H1 (cell line): ENCODE results near the gene RIPPLY3. TPM values are rescaled to one million over a fixed set of nuclear protein-coding genes. Genes with fewer than 3 reads are reported as not detected.

Experiments
- CTCF ChIA-PET: fragments of 300-600 bp; sonication (Branson Sonifier 250); formaldehyde crosslinking; loops from one replicate; lab custom pipeline; 2021; ENCODE audit not compliant: partially characterized antibody; lab: Charles Lee
- POLR2A ChIA-PET: fragments of 300-600 bp; sonication (Branson Sonifier 250); formaldehyde crosslinking; loops from one replicate; lab custom pipeline; 2021; ENCODE audit warnings: inconsistent platforms; ENCODE audit not compliant: partially characterized antibody; lab: Charles Lee
- DNase-seq, 2 experiments: peaks; one replicate each; pipeline versions ENCODE4 v3.0.0 to v3.0.0-alpha.2; 2010 to 2022; ENCODE audit warnings: low spot score in 2 of 2, low read depth in 1 of 2, mixed read lengths in 1 of 2
- FAIRE-seq: peaks from 2 replicates; lab custom pipeline; 2011; peaks lifted over from hg19 to GRCh38; lab: Jason Lieb, UNC
- H2AFZ ChIP-seq: 2 replicates; pipeline ENCODE4 v1.8.1; 2012; ENCODE audit warnings: low read length, inconsistent platforms
- H2AK5ac ChIP-seq: 2 replicates; pipeline ENCODE4 v1.6.1; 2013; ENCODE audit warnings: low read depth, low read length
- H2BK120ac ChIP-seq: replicated peaks from 2 replicates; pipeline ENCODE3; 2013; ENCODE audit warnings: low read depth, low read length, inconsistent platforms
- H2BK12ac ChIP-seq: 2 replicates; pipeline ENCODE4 v1.6.1; 2013; ENCODE audit warnings: low read depth, low read length
- H2BK15ac ChIP-seq: 2 replicates; pipeline ENCODE4 v1.6.1; 2013; ENCODE audit warnings: low read length
- H2BK20ac ChIP-seq: 2 replicates; pipeline ENCODE4 v1.6.1; 2013; ENCODE audit warnings: low read length
- H2BK5ac ChIP-seq: 2 replicates; pipeline ENCODE4 v1.6.1; 2013; ENCODE audit warnings: low read depth, low read length
- H3K14ac ChIP-seq: 2 replicates; pipeline ENCODE4 v1.6.1; 2013; ENCODE audit warnings: inconsistent platforms; ENCODE audit not compliant: insufficient read length
- H3K18ac ChIP-seq: 2 replicates; pipeline ENCODE4 v1.6.1; 2013; ENCODE audit warnings: low read length; ENCODE audit errors: extremely low read depth
- H3K23ac ChIP-seq: 2 replicates; pipeline ENCODE4 v1.6.1; 2013; ENCODE audit warnings: inconsistent platforms; ENCODE audit not compliant: insufficient read length
- H3K23me2 ChIP-seq: 2 replicates; pipeline ENCODE4 v1.6.1; 2013; ENCODE audit warnings: low read depth, low read length
- H3K27ac ChIP-seq: 2 replicates; pipeline ENCODE4 v1.6.1; 2011; ENCODE audit warnings: low read depth, low read length, inconsistent platforms
- H3K27me3 ChIP-seq, 4 experiments: replicated peaks in 1 of 4; 1 replicate in 1 of 4; 2 replicates in 3 of 4; pipeline versions ENCODE4 v1.6.1 to v1.8.1; 2011 to 2013; ENCODE audit warnings: low read length in 3 of 4, mild to moderate bottlenecking in 3 of 4, inconsistent platforms in 2 of 4, mixed read lengths in 2 of 4, moderate library complexity in 1 of 4; ENCODE audit not compliant: control insufficient read depth in 3 of 4, insufficient read depth in 3 of 4; ENCODE audit errors: extremely low read depth in 1 of 4
- H3K36me3 ChIP-seq, 4 experiments: 2 replicates each; pipeline versions ENCODE4 v1.6.1 to v1.8.1; 2011 to 2013; ENCODE audit warnings: mild to moderate bottlenecking in 4 of 4, low read length in 3 of 4, moderate library complexity in 2 of 4, control low read depth in 1 of 4, inconsistent platforms in 1 of 4; ENCODE audit not compliant: insufficient read depth in 4 of 4, control insufficient read depth in 2 of 4
- H3K4ac ChIP-seq: replicated peaks from 2 replicates; pipeline ENCODE3; 2013; ENCODE audit warnings: low read length, low read depth, mixed read lengths, inconsistent platforms; ENCODE audit not compliant: insufficient read length
- H3K4me1 ChIP-seq, 4 experiments: replicated peaks in 1 of 4; 1 replicate in 1 of 4; 2 replicates in 3 of 4; pipeline versions ENCODE4 v1.6.1 to v1.8.1; 2011 to 2013; ENCODE audit warnings: low read length in 3 of 4, inconsistent platforms in 2 of 4, mixed read lengths in 1 of 4; ENCODE audit not compliant: insufficient read depth in 4 of 4, control insufficient read depth in 3 of 4
- H3K4me2 ChIP-seq, 2 experiments: 2 replicates each; pipeline versions ENCODE4 v1.6.1 to v1.8.1; 2011 to 2013; ENCODE audit warnings: low read depth in 2 of 2, low read length in 2 of 2, control low read depth in 1 of 2, inconsistent platforms in 1 of 2, mild to moderate bottlenecking in 1 of 2; ENCODE audit not compliant: insufficient read depth in 1 of 2
- H3K4me3 ChIP-seq, 4 experiments: fragments of 200-600, 300-600 bp in 1 of 4; sonication (generic), shearing (Covaris generic), sonication (Bioruptor Twin) in 1 of 4; 2 replicates each; pipeline versions ENCODE4 v1.5.1 to v1.8.1; 2011 to 2016; ENCODE audit warnings: low read length in 4 of 4, low read depth in 3 of 4, control low read depth in 2 of 4, inconsistent platforms in 2 of 4, mild to moderate bottlenecking in 2 of 4, mixed read lengths in 1 of 4, moderate library complexity in 1 of 4; ENCODE audit not compliant: insufficient read depth in 2 of 4; ENCODE audit errors: extremely low read depth in 1 of 4
- H3K56ac ChIP-seq: replicated peaks from 2 replicates; pipeline ENCODE3; 2013; ENCODE audit warnings: low read depth, mild to moderate bottlenecking, mixed read lengths, low read length, inconsistent platforms; ENCODE audit not compliant: insufficient read length
- H3K79me1 ChIP-seq: 2 replicates; pipeline ENCODE4 v1.6.1; 2013; ENCODE audit warnings: low read depth, low read length, control low read depth
- H3K79me2 ChIP-seq, 2 experiments: 2 replicates each; pipeline versions ENCODE4 v1.6.1 to v1.8.1; 2012 to 2013; ENCODE audit warnings: low read length in 2 of 2, mild to moderate bottlenecking in 2 of 2, inconsistent platforms in 1 of 2; ENCODE audit not compliant: insufficient read depth in 2 of 2, control insufficient read depth in 1 of 2
- H3K9ac ChIP-seq, 4 experiments: replicated peaks in 1 of 4; 1 replicate in 1 of 4; 2 replicates in 3 of 4; pipeline versions ENCODE4 v1.6.1 to v1.8.1; 2011 to 2013; ENCODE audit warnings: low read depth in 3 of 4, low read length in 3 of 4, control low read depth in 2 of 4, mild to moderate bottlenecking in 2 of 4, moderate library complexity in 2 of 4, inconsistent platforms in 1 of 4; ENCODE audit errors: extremely low read depth in 1 of 4
- H3K9me3 ChIP-seq, 2 experiments: 2 replicates each; pipeline versions ENCODE4 v1.6.1 to v1.8.1; 2012 to 2013; ENCODE audit warnings: mild to moderate bottlenecking in 2 of 2, moderate library complexity in 2 of 2, control low read depth in 1 of 2, inconsistent platforms in 1 of 2, low read depth in 1 of 2, low read length in 1 of 2, mixed read lengths in 1 of 2; ENCODE audit not compliant: insufficient read depth in 2 of 2
- H4K20me1 ChIP-seq, 2 experiments: replicated peaks in 1 of 2; 2 replicates each; pipeline versions ENCODE3 to v1.8.1; 2011 to 2013; ENCODE audit warnings: inconsistent platforms in 2 of 2, low read length in 2 of 2, mild to moderate bottlenecking in 1 of 2; ENCODE audit not compliant: insufficient read depth in 2 of 2, control insufficient read depth in 1 of 2
- H4K5ac ChIP-seq: 2 replicates; pipeline ENCODE4 v1.6.1; 2013; ENCODE audit warnings: low read length, low read depth, mixed read lengths, inconsistent platforms; ENCODE audit not compliant: insufficient read length
- H4K8ac ChIP-seq: 2 replicates; pipeline ENCODE4 v1.8.0; 2013; ENCODE audit warnings: mild to moderate bottlenecking, moderate library complexity, low read length, inconsistent platforms; ENCODE audit not compliant: insufficient read depth; ENCODE audit errors: extremely low read depth
- H4K91ac ChIP-seq: replicated peaks from 2 replicates; pipeline ENCODE3; 2013; ENCODE audit warnings: low read length, mixed read lengths, inconsistent platforms; ENCODE audit not compliant: insufficient read length
- CBX5 ChIP-seq: fragments of 300-800, 300-1000 bp; sonication (generic); IDR thresholded peaks from 2 replicates; pipeline ENCODE4 v1.7.1; 2016; ENCODE audit warnings: antibody characterized with exemption, low read length, low read depth
- EP300 ChIP-seq, 2 experiments: IDR thresholded peaks; 1 replicate in 1 of 2; 2 replicates in 1 of 2; pipeline ENCODE4 v1.6.1; 2011 to 2012; ENCODE audit warnings: low read depth in 2 of 2, low read length in 2 of 2, mild to moderate bottlenecking in 2 of 2, borderline replicate concordance in 1 of 2, inconsistent platforms in 1 of 2, moderate library complexity in 1 of 2
- FOSL1 ChIP-seq: IDR thresholded peaks from 2 replicates; pipeline ENCODE4 v1.6.1; 2011; ENCODE audit warnings: mild to moderate bottlenecking, low read depth, low read length, moderate library complexity; ENCODE audit not compliant: insufficient read depth
- GTF2F1 ChIP-seq: IDR thresholded peaks from 2 replicates; pipeline ENCODE4 v1.6.1; 2012; ENCODE audit warnings: low read depth, low read length, improper control_type of control experiment, borderline replicate concordance
- HDAC6 ChIP-seq: IDR thresholded peaks from one replicate; pipeline ENCODE4 v1.7.1; 2012; ENCODE audit warnings: low read depth, mild to moderate bottlenecking, inconsistent platforms, low read length, moderate library complexity
- JUND ChIP-seq: IDR thresholded peaks from 2 replicates; pipeline ENCODE4 v1.6.1; 2011; ENCODE audit warnings: mild to moderate bottlenecking, improper control_type of control experiment, low read length
- MAFK ChIP-seq: IDR thresholded peaks from 2 replicates; pipeline ENCODE4 v1.6.1; 2012; ENCODE audit warnings: low read depth, mild to moderate bottlenecking, improper control_type of control experiment, low read length
- POU5F1 ChIP-seq: IDR thresholded peaks from 2 replicates; pipeline ENCODE4 v1.6.1; 2011; ENCODE audit warnings: low read depth, mild to moderate bottlenecking, low read length, moderate library complexity
- RXRA ChIP-seq: IDR thresholded peaks from 2 replicates; pipeline ENCODE4 v1.6.1; 2011; ENCODE audit warnings: low read depth, mild to moderate bottlenecking, low read length, moderate library complexity; ENCODE audit not compliant: insufficient read depth
- SIRT6 ChIP-seq: IDR thresholded peaks from one replicate; pipeline ENCODE4 v1.7.1; 2012; ENCODE audit warnings: low read length, inconsistent platforms
- TAF1 ChIP-seq: IDR thresholded peaks from 2 replicates; pipeline ENCODE4 v1.6.1; 2011; ENCODE audit warnings: mild to moderate bottlenecking, low read depth, low read length
- YY1 ChIP-seq: IDR thresholded peaks from 2 replicates; pipeline ENCODE4 v1.6.1; 2011; ENCODE audit warnings: low read depth, mild to moderate bottlenecking, low read length
- WGBS, 2 experiments: shearing (Covaris generic) in 1 of 2; methylation state at CpG; one replicate each; pipeline versions ENCODE4 v1.1.6 to v1.1.7; 2013 to 2015; ENCODE audit warnings: low lambda C conversion rate in 2 of 2, mixed read lengths in 2 of 2, inconsistent platforms in 1 of 2, low coverage in 1 of 2, missing lambda C conversion rate in 1 of 2; ENCODE audit not compliant: insufficient replicate concordance in 2 of 2, insufficient coverage in 1 of 2, insufficient read length in 1 of 2; ENCODE audit errors: extremely low coverage in 1 of 2, missing lambda C conversion rate in 1 of 2; 5-methylcytosine and 5-hydroxymethylcytosine counted together
- polyA plus RNA-seq, 7 experiments: library from polyadenylated mRNA; depleted of rRNA in 3 of 7; stranded (reverse) in 5 of 7; unstranded in 2 of 7; fragments of >200 nt in 5 of 7; fragments of 200-250 nt in 2 of 7; gene quantifications; 1 replicate in 5 of 7; 2 replicates in 1 of 7; 4 replicates in 1 of 7; pipeline versions ENCODE4 v1.2.1 to v1.2.3, GENCODE V29; 2011 to 2013; ENCODE audit warnings: missing spikeins in 2 of 7, mixed read lengths in 2 of 7
- total RNA-seq: library from RNA; stranded (reverse); fragmentation: NEBNext Ultra II Directional; extraction: Animal tissue kit (Norgen Biotek cat#: 25700); gene quantifications from 2 replicates; pipeline ENCODE4 v1.2.1, GENCODE V29; 2021
- TF ChIP-seq, protein P1 (sequence below): IDR thresholded peaks from 2 replicates; pipeline ENCODE4 v1.6.1; 2012; ENCODE audit warnings: low read length, inconsistent platforms

RIPPLY3 gene
- total and polyA plus RNA-seq, 2 of the 8 experiments (the other 6 are each of a cell fraction or from before 2014, with no cell fraction given) = 2.0 to 2.2 TPM

DNA sequence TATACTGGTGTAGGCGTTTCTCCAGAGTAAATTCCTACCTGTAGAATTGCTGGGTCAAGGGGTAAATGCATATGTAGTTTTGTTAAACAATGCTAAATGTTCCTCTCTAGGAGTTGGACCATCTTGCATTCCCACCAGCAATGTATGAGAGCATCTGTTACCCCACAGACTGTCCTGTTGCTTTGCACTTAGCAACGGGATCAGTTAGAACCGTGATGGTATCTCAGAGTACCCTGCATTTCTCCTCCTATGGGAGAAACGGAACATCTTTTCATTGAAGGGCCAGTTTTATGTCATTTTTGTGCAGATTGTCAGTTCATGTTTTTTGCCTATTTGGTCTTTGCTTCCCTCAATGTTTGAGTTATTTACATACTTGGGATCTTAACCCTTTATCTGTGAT lies 18.0 kb upstream of the RIPPLY3 start:
- Histone ChIP-seq H2BK120ac (no peak overlapping the region), H3K4me2 (no peak overlapping the region), H3K18ac (no peak overlapping the region), H2BK20ac (no peak overlapping the region), H3K4me3 (no peak overlapping the region), H2BK5ac (no peak overlapping the region), H3K56ac (no peak overlapping the region), H4K5ac (no peak overlapping the region), H4K20me1 (no peaks in the 10 kb centered on the region), H3K79me1 (no peaks in the 10 kb centered on the region), H3K9ac (no peak overlapping the region), H4K91ac (no peak overlapping the region), H3K23me2 (peaks cover 7% of the 10 kb centered on the region), H3K79me2 (no peaks in the 10 kb centered on the region), H3K23ac (no peak overlapping the region), H3K27ac (no peak overlapping the region), H3K9me3 (no peaks in the 10 kb centered on the region), H3K4ac (no peak overlapping the region), H4K8ac (no peak overlapping the region), H3K27me3 (no peaks in the 10 kb centered on the region; a peak in 1 of 7 replicates), H2BK12ac (no peak overlapping the region), H2AK5ac (no peak overlapping the region), H2BK15ac (no peak overlapping the region), H3K36me3 (no peaks in the 10 kb centered on the region), H3K4me1 (peaks cover 3 to 16% (median 6%) of the 10 kb centered on the region in 4 experiments), H3K14ac (no peak overlapping the region), H2AFZ (no peak overlapping the region)
- FAIRE-seq (no peak), DNase-seq (no peak)
- WGBS, 2 experiments = 81% methylated on average over 4 of the region's 4 CpGs; no CpG with 5 or more reads in 1 of the 2 experiments
- CTCF ChIA-PET = interaction anchor here (0.5 kb wide), 1 partner anchor 596 kb away, joined by 3 read pairs; no protein-coding TSS in a partner anchor
- POLR2A ChIA-PET = interaction anchor here (1.9 kb wide), 1 partner anchor 9 kb away, joined by 5 read pairs; no protein-coding TSS in a partner anchor
- TF ChIP-seq SIRT6 (no peak), GTF2F1 (no peak), POU5F1 (no peak), FOSL1 (no peak), HDAC6 (no peak), TAF1 (no peak), JUND (no peak), EP300 (IDR thresholded peaks at IDR 0.05; ENCODE audit: borderline replicate concordance in 1 of 2, low read depth in 2 of 2, low read length in 2 of 2) (no peak), MAFK (no peak), YY1 (no peak), CBX5 (no peak), RXRA (no peak)
- TF ChIP-seq, protein P1, sequence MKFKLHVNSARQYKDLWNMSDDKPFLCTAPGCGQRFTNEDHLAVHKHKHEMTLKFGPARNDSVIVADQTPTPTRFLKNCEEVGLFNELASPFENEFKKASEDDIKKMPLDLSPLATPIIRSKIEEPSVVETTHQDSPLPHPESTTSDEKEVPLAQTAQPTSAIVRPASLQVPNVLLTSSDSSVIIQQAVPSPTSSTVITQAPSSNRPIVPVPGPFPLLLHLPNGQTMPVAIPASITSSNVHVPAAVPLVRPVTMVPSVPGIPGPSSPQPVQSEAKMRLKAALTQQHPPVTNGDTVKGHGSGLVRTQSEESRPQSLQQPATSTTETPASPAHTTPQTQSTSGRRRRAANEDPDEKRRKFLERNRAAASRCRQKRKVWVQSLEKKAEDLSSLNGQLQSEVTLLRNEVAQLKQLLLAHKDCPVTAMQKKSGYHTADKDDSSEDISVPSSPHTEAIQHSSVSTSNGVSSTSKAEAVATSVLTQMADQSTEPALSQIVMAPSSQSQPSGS = no peak
